G401 (cell line): Measurements from ENCODE around the gene UBE2N. TPM values are rescaled to one million over a fixed set of nuclear protein-coding genes. Genes with fewer than 3 reads are reported as not detected.

Source experiments
- DNase-seq: peaks from one replicate; pipeline ENCODE4 v3.0.0-alpha.2; 2015; ENCODE audit warnings: low spot score
- in situ Hi-C: cut with HindIII; loops from 2 replicates; pipeline ENCODE4 v1.10.0; 2016; ENCODE audit warnings: low sequenced_read_pairs, mixed read lengths
- total RNA-seq: library from RNA; depleted of rRNA; stranded (reverse); fragments of >200 nt; shearing (Covaris generic); gene quantifications from 2 replicates; pipeline ENCODE4 v1.2.3, GENCODE V29; 2014; rRNA removed

Gene UBE2N
- total RNA-seq, 1 experiment from 2014 or later = 119 TPM

DNA sequence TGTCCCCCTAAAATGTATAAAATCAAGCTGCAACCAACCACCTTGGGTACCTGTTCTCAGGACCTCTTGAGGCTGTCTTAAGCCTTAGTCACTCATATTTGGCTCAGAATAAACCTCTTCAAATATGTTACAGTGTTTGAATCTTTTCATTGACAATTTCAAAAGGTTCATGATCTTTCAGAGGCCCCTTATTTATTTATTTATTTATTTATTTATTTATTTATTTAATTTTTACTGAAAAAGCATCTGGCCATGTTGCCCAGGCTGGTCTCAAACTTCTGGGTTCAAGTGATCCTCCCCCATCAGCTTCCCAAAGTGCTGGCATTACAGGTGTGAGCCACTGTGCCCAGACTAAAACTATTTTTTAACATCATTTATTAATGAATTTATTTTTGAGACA is 72.2 kb downstream of the UBE2N start:
- no peak for DNase-seq
- in situ Hi-C loops = no loop called here

DNA sequence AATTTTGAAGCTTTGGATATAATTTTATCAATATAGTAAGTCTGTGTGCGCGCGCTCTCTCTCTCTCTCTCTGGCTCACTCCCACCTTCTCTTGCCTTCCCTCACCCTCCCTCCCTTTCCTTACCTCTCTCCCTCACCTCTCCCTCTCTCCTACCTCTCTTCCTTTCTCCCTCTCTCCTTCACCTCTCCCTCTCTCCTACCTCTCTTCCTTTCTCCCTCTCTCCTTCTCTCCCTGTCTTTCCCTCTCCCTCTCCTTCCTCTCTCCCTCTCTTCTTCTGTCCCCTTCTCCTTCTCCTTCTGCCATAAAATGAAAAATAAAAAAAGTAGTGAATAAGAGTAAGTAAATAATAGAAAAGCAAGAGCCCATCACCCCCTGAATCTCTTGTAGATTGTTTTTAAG is 73.0 kb downstream of the UBE2N start:
- no peak for DNase-seq
- in situ Hi-C loops = no loop called here

DNA sequence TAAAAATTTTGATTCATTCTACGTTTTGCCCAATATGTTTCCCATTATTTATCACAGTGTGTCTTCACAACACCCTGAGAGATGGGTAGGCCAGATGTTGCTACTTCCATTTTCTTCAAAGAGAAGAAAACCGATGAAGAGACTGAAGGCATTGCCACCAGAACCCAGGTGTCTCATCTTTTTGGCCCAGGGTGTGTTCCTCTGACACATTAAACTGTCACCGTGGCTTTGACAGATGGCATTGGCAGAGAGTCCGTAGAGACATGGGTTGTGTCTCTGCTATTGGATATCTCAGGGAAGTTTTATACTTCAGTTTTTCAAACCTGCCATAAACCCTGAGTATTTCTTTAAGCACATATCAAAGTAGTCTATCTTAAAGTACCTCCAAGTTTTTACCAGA is 75.3 kb downstream of the UBE2N start:
- in situ Hi-C loops = no loop called here
- no peak for DNase-seq

GRCh38 chr12:93365616-93366405 is 75.9 kb downstream of the UBE2N start:
- in situ Hi-C loops = no loop called here
- no peak for DNase-seq

DNA sequence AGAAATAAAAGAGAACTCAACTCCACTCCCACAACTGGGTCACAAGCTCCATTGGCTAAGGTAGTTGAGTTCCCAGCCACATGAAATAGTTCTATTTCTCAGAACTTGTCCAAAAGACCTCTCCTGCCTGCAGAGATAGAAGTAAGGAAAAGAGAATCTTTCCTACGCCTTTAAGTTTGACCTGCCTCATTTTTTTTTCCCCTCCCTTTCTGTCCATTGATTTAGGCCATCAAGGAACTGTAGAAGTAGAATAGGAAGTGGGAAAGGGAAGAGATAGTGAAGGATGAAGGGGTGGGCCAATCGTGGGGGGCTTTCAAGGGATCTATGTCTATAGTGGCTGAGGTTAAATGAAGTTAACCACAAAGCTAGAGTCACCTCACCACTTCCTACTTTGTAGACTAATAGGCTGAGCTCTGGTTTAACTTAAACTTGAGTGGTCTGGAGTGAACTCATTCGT is 77.9 kb downstream of the UBE2N start:
- in situ Hi-C loops = no loop called here
- DNase-seq = no peak

DNA sequence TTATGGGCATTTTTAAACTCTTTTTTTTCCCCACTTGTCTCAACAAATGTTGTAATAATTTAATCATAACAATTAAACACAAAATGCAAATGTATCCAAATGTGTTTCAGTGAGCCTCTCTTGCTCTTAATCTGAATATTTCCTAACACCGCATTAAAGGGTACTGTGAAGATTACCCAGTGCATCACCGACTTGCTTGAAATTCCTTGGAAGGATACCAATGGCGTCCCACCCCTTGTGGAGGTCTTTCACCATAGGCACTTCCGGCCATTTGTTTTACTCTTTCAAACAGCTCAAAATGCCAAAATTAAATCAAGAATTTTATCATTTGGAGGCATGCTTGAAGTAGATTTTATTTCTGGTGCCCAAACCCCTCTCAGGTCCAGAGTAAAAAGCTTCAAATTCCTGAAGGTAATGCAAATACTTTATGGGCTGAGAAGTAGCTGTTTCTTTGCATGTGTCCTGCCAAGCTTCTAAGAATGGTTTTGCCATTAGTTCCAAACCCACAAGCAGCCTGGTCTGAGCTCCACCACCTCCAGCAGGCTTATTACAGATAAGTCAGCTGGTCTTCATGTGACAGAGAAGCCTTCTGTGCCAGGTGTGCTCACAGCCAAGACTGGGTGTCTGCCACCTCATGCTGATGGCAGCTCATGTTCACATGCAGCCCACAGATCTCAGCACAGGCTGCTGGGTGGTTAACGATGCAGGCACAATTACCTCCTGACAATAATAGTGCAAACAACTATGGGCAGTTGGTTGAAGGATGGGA is 80.4 kb downstream of the UBE2N start:
- DNase-seq = peak; percentile 8
- in situ Hi-C loops = no loop called here

GRCh38 chr12:93360688-93361087 is 81.1 kb downstream of the UBE2N start:
- DNase-seq = no peak
- in situ Hi-C loops = no loop called here

- no peak for DNase-seq
- in situ Hi-C loops = no loop called here
Observed at GRCh38 chr12:93358821-93359220, 82.9 kb downstream of the UBE2N start.

GRCh38 chr12:93358058-93358457 is 83.7 kb downstream of the UBE2N start:
- DNase-seq = no peak
- in situ Hi-C loops = no loop called here

- in situ Hi-C loops = no loop called here
- DNase-seq = no peak
Observed at GRCh38 chr12:93356214-93356613, 85.5 kb downstream of the UBE2N start.

Other genes with a start within 250 kb of the UBE2N start
- gene NUDT4, start 64.0 kb downstream of the UBE2N start, total RNA-seq = 35.2 and 65.6 TPM in 2 replicates
- 159 and 173 TPM in 2 replicates for gene MRPL42, start 25.6 kb upstream of the UBE2N start, total RNA-seq
- gene SOCS2, start 130.7 kb upstream of the UBE2N start, total RNA-seq = not detected in 2 replicates
- 8.8 and 8.9 TPM in 2 replicates for gene CRADD, start 235.4 kb upstream of the UBE2N start, total RNA-seq